A673 (cell line): Measurements from ENCODE around the gene CDC25C. TPM values are rescaled to one million over a fixed set of nuclear protein-coding genes. Genes with fewer than 3 reads are reported as not detected.

Experiments used
- BruUV-seq: library from RNA; stranded (reverse); fragments of 400-500 nt; replicated peaks from 2 replicates; lab custom pipeline; 2021; lab: Mats Ljungman, UMichigan
- CTCF ChIA-PET: fragments of 300-600 bp; sonication (Branson Sonifier 250); formaldehyde crosslinking; loops from one replicate; lab custom pipeline; 2022; ENCODE audit warnings: antibody characterized with exemption; lab: Charles Lee
- POLR2A ChIA-PET: fragments of 300-600 bp; sonication (Branson Sonifier 250); formaldehyde crosslinking; loops from one replicate; lab custom pipeline; 2022; ENCODE audit warnings: antibody characterized with exemption; ENCODE audit not compliant: low non-redundant PET; lab: Charles Lee
- DNase-seq: peaks from one replicate; pipeline ENCODE4 v3.0.0-alpha.2; 2015; ENCODE audit warnings: low spot score
- H3K27ac ChIP-seq: fragments of 200-600 bp; sonication (generic); 2 replicates; pipeline ENCODE4 v1.5.1; 2016; ENCODE audit warnings: mixed run types, low read depth, mild to moderate bottlenecking, mixed read lengths, antibody characterized with exemption, low read length; ENCODE audit not compliant: poor library complexity, severe bottlenecking
- H3K27me3 ChIP-seq: fragments of 200-600 bp; sonication (generic); replicated peaks from 2 replicates; pipeline ENCODE4 v1.6.1; 2017; ENCODE audit warnings: mixed run types, low read depth, mild to moderate bottlenecking, mixed read lengths, antibody characterized with exemption, low read length; ENCODE audit not compliant: insufficient read depth, poor library complexity
- H3K36me3 ChIP-seq: fragments of 200-600 bp; sonication (generic); 2 replicates; pipeline ENCODE4 v1.6.1; 2016; ENCODE audit warnings: mixed run types, mild to moderate bottlenecking, mixed read lengths, antibody characterized with exemption, low read length; ENCODE audit not compliant: insufficient read depth, poor library complexity, severe bottlenecking
- H3K4me1 ChIP-seq: fragments of 200-600 bp; sonication (generic); 2 replicates; pipeline ENCODE4 v1.6.1; 2017; ENCODE audit warnings: mixed run types, mild to moderate bottlenecking, mixed read lengths, antibody characterized with exemption, low read length; ENCODE audit not compliant: insufficient read depth, poor library complexity, severe bottlenecking
- H3K4me3 ChIP-seq: fragments of 200-600 bp; sonication (generic); 2 replicates; pipeline ENCODE4 v1.5.1; 2016; ENCODE audit warnings: low read depth, mixed run types, mild to moderate bottlenecking, mixed read lengths, low read length; ENCODE audit not compliant: poor library complexity, severe bottlenecking
- H3K9me3 ChIP-seq: fragments of 200-600 bp; sonication (generic); 2 replicates; pipeline ENCODE4 v1.6.1; 2016; ENCODE audit warnings: mixed run types, low read depth, mild to moderate bottlenecking, mixed read lengths, antibody characterized with exemption, low read length; ENCODE audit not compliant: poor library complexity, severe bottlenecking
- EZH2 ChIP-seq: fragments of 200-600 bp; sonication (generic); IDR thresholded peaks from 2 replicates; pipeline ENCODE4 v1.6.1; 2017; ENCODE audit warnings: borderline replicate concordance, low read depth, mild to moderate bottlenecking, mixed read lengths, antibody characterized with exemption, low read length; ENCODE audit not compliant: poor library complexity, severe bottlenecking
- intact Hi-C: fragments of 100-400 bp; cut with micrococcal nuclease; formaldehyde crosslinking; loops from one replicate; pipeline ENCODE4 v1.10.0; 2022; ENCODE audit not compliant: unreplicated experiment
- total RNA-seq: library from RNA; stranded (reverse); gene quantifications from 2 replicates; pipeline ENCODE4 v1.2.3, GENCODE V29; 2021
- TF ChIP-seq, protein P1 (sequence below): fragments of 300-800, 200-600 bp; sonication (generic); conservative IDR thresholded peaks from 2 replicates; pipeline ENCODE4 v1.5.1; 2017; ENCODE audit warnings: low read depth, mild to moderate bottlenecking, antibody characterized with exemption, low read length, moderate library complexity, mixed read lengths

CDC25C gene
- total RNA-seq, 1 experiment from 2014 or later = 22.3 TPM

DNA sequence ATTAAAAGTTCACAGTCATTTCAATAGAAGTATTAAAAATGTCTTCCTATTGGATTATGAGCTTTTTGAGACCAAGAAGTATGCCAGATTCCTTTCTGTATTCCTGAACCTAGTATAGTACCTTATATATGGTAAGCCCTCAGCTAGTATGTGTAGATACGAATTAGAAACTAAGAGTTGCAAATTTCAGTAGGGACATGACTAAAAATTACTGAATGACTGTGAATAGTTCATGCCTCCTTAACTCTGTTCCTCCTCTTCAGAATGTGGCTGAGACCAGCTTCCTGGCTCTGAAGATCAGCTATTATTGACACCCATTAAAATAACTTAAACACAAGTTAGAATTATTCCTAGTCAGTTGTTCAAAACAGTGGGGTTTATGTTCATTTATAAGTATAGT is 40.6 kb upstream of the CDC25C start:
- intact Hi-C loops = no loop called here

DNA sequence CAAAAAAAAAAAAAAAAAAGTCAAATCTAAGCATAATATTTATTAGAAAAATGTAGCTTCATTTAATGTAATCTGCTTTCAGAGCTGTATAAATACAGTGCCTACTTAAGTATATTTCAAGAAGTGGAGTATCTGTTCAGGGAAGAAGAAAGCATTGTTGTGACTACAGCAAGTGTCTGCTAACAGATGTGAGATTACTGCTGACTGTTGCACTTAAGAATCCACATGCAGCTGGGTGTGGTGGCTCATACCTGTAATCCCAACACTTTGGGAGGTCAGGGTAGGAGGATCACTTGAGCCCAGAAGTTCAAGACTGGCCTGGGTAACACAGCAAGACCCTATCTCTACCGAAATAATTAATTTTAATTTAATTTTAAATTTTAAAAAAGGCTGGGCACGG is 39.9 kb upstream of the CDC25C start:
- no TSS peak for BruUV-seq
- ChIA-PET CTCF (no interaction called here), POLR2A (no interaction called here)
- Histone ChIP-seq H3K27ac (no peak overlapping the region), H3K9me3 (no peaks in the 10 kb centered on the region), H3K4me3 (no peak overlapping the region), H3K27me3 (no peaks in the 10 kb centered on the region), H3K4me1 (no peaks in the 10 kb centered on the region), H3K36me3 (peaks cover 7% of the 10 kb centered on the region)
- DNase-seq = no peak
- intact Hi-C loops = no loop called here
- TF ChIP-seq, protein P1, sequence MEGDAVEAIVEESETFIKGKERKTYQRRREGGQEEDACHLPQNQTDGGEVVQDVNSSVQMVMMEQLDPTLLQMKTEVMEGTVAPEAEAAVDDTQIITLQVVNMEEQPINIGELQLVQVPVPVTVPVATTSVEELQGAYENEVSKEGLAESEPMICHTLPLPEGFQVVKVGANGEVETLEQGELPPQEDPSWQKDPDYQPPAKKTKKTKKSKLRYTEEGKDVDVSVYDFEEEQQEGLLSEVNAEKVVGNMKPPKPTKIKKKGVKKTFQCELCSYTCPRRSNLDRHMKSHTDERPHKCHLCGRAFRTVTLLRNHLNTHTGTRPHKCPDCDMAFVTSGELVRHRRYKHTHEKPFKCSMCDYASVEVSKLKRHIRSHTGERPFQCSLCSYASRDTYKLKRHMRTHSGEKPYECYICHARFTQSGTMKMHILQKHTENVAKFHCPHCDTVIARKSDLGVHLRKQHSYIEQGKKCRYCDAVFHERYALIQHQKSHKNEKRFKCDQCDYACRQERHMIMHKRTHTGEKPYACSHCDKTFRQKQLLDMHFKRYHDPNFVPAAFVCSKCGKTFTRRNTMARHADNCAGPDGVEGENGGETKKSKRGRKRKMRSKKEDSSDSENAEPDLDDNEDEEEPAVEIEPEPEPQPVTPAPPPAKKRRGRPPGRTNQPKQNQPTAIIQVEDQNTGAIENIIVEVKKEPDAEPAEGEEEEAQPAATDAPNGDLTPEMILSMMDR = no peak
- TF ChIP-seq EZH2 = no peak

More for the DNA sequence above, 40.6 kb upstream of the CDC25C start:
- Histone ChIP-seq H3K4me1 (no peaks in the 10 kb centered on the region), H3K4me3 (no peak overlapping the region), H3K27ac (no peak overlapping the region), H3K36me3 (peaks cover 8% of the 10 kb centered on the region), H3K9me3 (no peaks in the 10 kb centered on the region), H3K27me3 (no peaks in the 10 kb centered on the region)
- TF ChIP-seq, protein P1 = no peak
- no peak for TF ChIP-seq EZH2
- no TSS peak for BruUV-seq
- ChIA-PET CTCF (no interaction called here), POLR2A (no interaction called here)
- no peak for DNase-seq

DNA sequence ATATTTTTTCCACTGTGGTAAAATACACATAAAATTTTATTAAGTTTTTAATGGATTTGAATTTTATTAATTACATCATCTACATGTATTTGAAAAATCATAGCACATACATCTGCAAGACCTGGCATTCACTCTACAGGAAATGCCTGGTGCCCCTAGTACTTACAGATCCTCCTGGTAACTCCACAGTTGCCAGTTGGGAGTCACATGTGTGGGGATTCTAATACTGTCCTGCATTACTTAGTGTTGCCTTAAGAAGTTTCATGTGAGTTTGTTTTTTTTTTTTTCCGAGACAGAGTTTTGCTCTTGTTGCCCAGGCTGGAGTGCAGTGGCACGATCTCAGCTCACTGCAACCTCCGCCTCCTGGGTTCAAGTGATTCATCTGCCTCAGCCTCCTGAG is 38.9 kb upstream of the CDC25C start:
- H3K27ac ChIP-seq = no peak overlapping the region
- ChIA-PET CTCF (interaction anchor here (1.3 kb wide), 1 partner anchor 18 kb away, joined by 4 read pairs; the partner anchor contains the start of gene KDM3B), POLR2A (interaction anchor here (0.6 kb wide), 1 partner anchor 504 kb away, joined by 5 read pairs; no protein-coding TSS in a partner anchor)
- intact Hi-C loops = no loop called here
- BruUV-seq = no TSS peak
- H3K4me3 ChIP-seq = no peak overlapping the region
- H3K36me3 ChIP-seq = peaks cover 7% of the 10 kb centered on the region
- no peaks in the 10 kb centered on the region for H3K4me1 ChIP-seq
- no peak for TF ChIP-seq EZH2
- TF ChIP-seq, protein P1 = no peak
- no peaks in the 10 kb centered on the region for H3K9me3 ChIP-seq
- no peaks in the 10 kb centered on the region for H3K27me3 ChIP-seq
- DNase-seq = peak; percentile 14
